GM23338 (cell line): Measurements from ENCODE around the gene PVALEF. TPM values are rescaled to one million over a fixed set of nuclear protein-coding genes. Genes with fewer than 3 reads are reported as not detected.

Experiments used
- ATAC-seq: fragments of 200-7000 bp; cut with Tn5 transposase; 3 replicates; pipeline ENCODE4 v1.9.1; 2020
- DNase-seq: peaks from one replicate; pipeline ENCODE4 v3.0.0-alpha.2; 2015; ENCODE audit warnings: low spot score
- H2AFZ ChIP-seq: fragments of 200-600 bp; sonication (generic); 2 replicates; pipeline ENCODE4 v1.8.0; 2016; ENCODE audit warnings: antibody characterized with exemption, mild to moderate bottlenecking, moderate library complexity
- H3F3A ChIP-seq: fragments of 200-600 bp; sonication (generic); replicated peaks from 2 replicates; pipeline ENCODE4 v1.8.0; 2017; ENCODE audit warnings: antibody characterized with exemption, mixed run types, low read depth
- H3K27ac ChIP-seq: fragments of 200-600 bp; sonication (generic); 2 replicates; pipeline ENCODE4 v1.6.1; 2016; ENCODE audit warnings: low read depth
- H3K27me3 ChIP-seq: fragments of 200-600 bp; sonication (generic); 2 replicates; pipeline ENCODE4 v1.8.0; 2016; ENCODE audit warnings: mild to moderate bottlenecking, mixed run types, moderate library complexity; ENCODE audit not compliant: insufficient read depth
- H3K36me3 ChIP-seq: fragments of 200-600 bp; sonication (generic); 2 replicates; pipeline ENCODE4 v1.8.0; 2016; ENCODE audit warnings: mild to moderate bottlenecking; ENCODE audit not compliant: insufficient read depth
- H3K4me1 ChIP-seq: fragments of 200-600 bp; sonication (generic); 2 replicates; pipeline ENCODE4 v1.8.0; 2016; ENCODE audit warnings: mild to moderate bottlenecking, moderate library complexity; ENCODE audit not compliant: insufficient read depth
- H3K4me2 ChIP-seq: fragments of 200-600 bp; sonication (generic); 2 replicates; pipeline ENCODE4 v1.7.1; 2017; ENCODE audit warnings: mixed run types
- H3K4me3 ChIP-seq: fragments of 200-600 bp; sonication (generic); 2 replicates; pipeline ENCODE4 v1.6.1; 2016; ENCODE audit warnings: mixed run types
- H3K79me2 ChIP-seq: fragments of 200-600 bp; sonication (generic); replicated peaks from 2 replicates; pipeline ENCODE4 v1.8.0; 2017; ENCODE audit warnings: mild to moderate bottlenecking; ENCODE audit not compliant: insufficient read depth
- H3K9me2 ChIP-seq: fragments of 200-600 bp; sonication (generic); 2 replicates; pipeline ENCODE4 v1.8.0; 2017; ENCODE audit not compliant: insufficient read depth
- H4K20me1 ChIP-seq: fragments of 200-600 bp; sonication (generic); replicated peaks from 2 replicates; pipeline ENCODE4 v1.8.0; 2017; ENCODE audit warnings: mild to moderate bottlenecking; ENCODE audit not compliant: insufficient read depth
- H3K27ac Mint-ChIP-seq: 2 replicates; pipeline ENCODE4 v1.8.0; 2020; ENCODE audit warnings: inconsistent platforms, mild to moderate bottlenecking, moderate library complexity, mixed read lengths
- H3K27me3 Mint-ChIP-seq: 3 replicates; pipeline ENCODE4 v1.8.0; 2022; ENCODE audit warnings: low read depth, mild to moderate bottlenecking, moderate library complexity, mixed read lengths, inconsistent platforms; ENCODE audit not compliant: insufficient read depth, poor library complexity
- H3K36me3 Mint-ChIP-seq: 3 replicates; pipeline ENCODE4 v1.8.0; 2021; ENCODE audit warnings: low read depth, mild to moderate bottlenecking, inconsistent platforms, moderate library complexity, mixed read lengths
- H3K4me1 Mint-ChIP-seq: 3 replicates; pipeline ENCODE4 v1.8.0; 2020; ENCODE audit warnings: mild to moderate bottlenecking, inconsistent platforms, mixed read lengths
- H3K4me3 Mint-ChIP-seq: 3 replicates; pipeline ENCODE4 v1.8.0; 2021; ENCODE audit warnings: moderate library complexity, mild to moderate bottlenecking, inconsistent platforms, mixed read lengths
- H3K9me3 Mint-ChIP-seq: 3 replicates; pipeline ENCODE4 v1.8.0; 2020; ENCODE audit warnings: moderate library complexity, mild to moderate bottlenecking, inconsistent platforms, mixed read lengths
- CTCF ChIP-seq, 2 experiments: fragments of 200-600 bp in 1 of 2; sonication (generic) in 1 of 2; conservative IDR thresholded peaks; 2 replicates each; pipeline versions ENCODE4 v1.5.1 to v1.6.1; 2016 to 2017; ENCODE audit warnings: antibody characterized with exemption in 2 of 2, low read depth in 2 of 2, mild to moderate bottlenecking in 2 of 2, moderate library complexity in 1 of 2
- ETS1 ChIP-seq: IDR thresholded peaks from 2 replicates; pipeline ENCODE4 v1.6.1; 2016; ENCODE audit warnings: antibody characterized with exemption
- EZH2 ChIP-seq: fragments of 200-600 bp; sonication (generic); IDR thresholded peaks from one replicate; pipeline ENCODE4 v1.8.0; 2017; ENCODE audit warnings: antibody characterized with exemption, mild to moderate bottlenecking, low read depth; ENCODE audit not compliant: unreplicated experiment
- JUNB ChIP-seq: IDR thresholded peaks from one replicate; pipeline ENCODE4 v1.6.1; 2016; ENCODE audit warnings: antibody characterized with exemption; ENCODE audit not compliant: unreplicated experiment
- REST ChIP-seq: IDR thresholded peaks from one replicate; pipeline ENCODE4 v1.6.1; 2018; ENCODE audit warnings: antibody characterized with exemption; ENCODE audit not compliant: unreplicated experiment
- STAT1 ChIP-seq: IDR thresholded peaks from one replicate; pipeline ENCODE4 v1.6.1; 2016; ENCODE audit warnings: antibody characterized with exemption; ENCODE audit not compliant: unreplicated experiment
- polyA plus RNA-seq: library from polyadenylated mRNA; unstranded; fragments of >200 nt; fragmentation: Nextera tagmentation; extraction: Ambion mirVana; gene quantifications from 2 replicates; pipeline ENCODE4 v1.2.1, GENCODE V29; 2016
- total RNA-seq: library from RNA; depleted of rRNA; stranded (reverse); fragments of >200 nt; shearing (Covaris generic); gene quantifications from 2 replicates; pipeline ENCODE4 v1.2.3, GENCODE V29; 2014

PVALEF gene
- total and polyA plus RNA-seq, 2 experiments from 2014 or later = not detected

- TF ChIP-seq CTCF (conservative IDR thresholded peaks at IDR 0.05; ENCODE audit: low read depth in 2 of 2) (no peak), JUNB (no peak)
Observed at GRCh38 chr17:81206166-81206565, 40.9 kb downstream of the PVALEF start (continued).

GRCh38 chr17:81206657-81207056 is 41.4 kb downstream of the PVALEF start:
- H3K27ac Mint-ChIP-seq = no peak overlapping the region
- Histone ChIP-seq H3K4me1 (no peaks in the 10 kb centered on the region), H3K4me2 (no peak overlapping the region), H3K9me2 (no peaks in the 10 kb centered on the region), H3K36me3 (no peaks in the 10 kb centered on the region), H3K79me2 (peaks cover 1% of the 10 kb centered on the region), H3K4me3 (no peak overlapping the region), H3K27ac (no peak overlapping the region), H3K27me3 (no peaks in the 10 kb centered on the region), H2AFZ (no peak overlapping the region), H3F3A (no peaks in the 10 kb centered on the region; the same call in 1 of the 2 replicates), H4K20me1 (no peaks in the 10 kb centered on the region)
- H3K4me3 Mint-ChIP-seq = no peak overlapping the region
- H3K36me3 Mint-ChIP-seq = peaks cover under 1% of the 10 kb centered on the region
- ATAC-seq = no peak
- TF ChIP-seq CTCF (conservative IDR thresholded peaks at IDR 0.05; ENCODE audit: low read depth in 2 of 2) (no peak), EZH2 (no peak)
- H3K27me3 Mint-ChIP-seq = peaks cover 5% of the 10 kb centered on the region
- H3K4me1 Mint-ChIP-seq = no peaks in the 10 kb centered on the region
- no peak for DNase-seq
- H3K9me3 Mint-ChIP-seq = no peaks in the 10 kb centered on the region; the same call in 2 of the 3 replicates

GRCh38 chr17:81207610-81208581 is 42.6 kb downstream of the PVALEF start:
- H3K9me3 Mint-ChIP-seq = no peaks in the 10 kb centered on the region; the same call in 2 of the 3 replicates
- H3K9me2 ChIP-seq = no peaks in the 10 kb centered on the region
- peaks cover 4% of the 10 kb centered on the region for H3K27me3 Mint-ChIP-seq
- DNase-seq (no peak), ATAC-seq (no peak)
- no peaks in the 10 kb centered on the region for H3K36me3 ChIP-seq
- no peaks in the 10 kb centered on the region; the same call in 1 of the 2 replicates for H3F3A ChIP-seq
- no peaks in the 10 kb centered on the region for H4K20me1 ChIP-seq
- no peaks in the 10 kb centered on the region for H3K4me1 ChIP-seq
- no peak overlapping the region for H3K27ac ChIP-seq
- no peak overlapping the region for H3K4me3 Mint-ChIP-seq
- H3K27ac Mint-ChIP-seq = no peak overlapping the region
- H3K79me2 ChIP-seq = peaks cover 4% of the 10 kb centered on the region
- H3K4me1 Mint-ChIP-seq = no peaks in the 10 kb centered on the region
- H3K36me3 Mint-ChIP-seq = no peaks in the 10 kb centered on the region; the same call in 2 of the 3 replicates
- no peak overlapping the region for H3K4me3 ChIP-seq
- no peak overlapping the region for H2AFZ ChIP-seq
- H3K4me2 ChIP-seq = no peak overlapping the region
- no peaks in the 10 kb centered on the region for H3K27me3 ChIP-seq
- TF ChIP-seq REST = no peak
- TF ChIP-seq ETS1 = no peak
- no peak for TF ChIP-seq STAT1
